ENCODE data around the gene TTBK2.

DNA sequence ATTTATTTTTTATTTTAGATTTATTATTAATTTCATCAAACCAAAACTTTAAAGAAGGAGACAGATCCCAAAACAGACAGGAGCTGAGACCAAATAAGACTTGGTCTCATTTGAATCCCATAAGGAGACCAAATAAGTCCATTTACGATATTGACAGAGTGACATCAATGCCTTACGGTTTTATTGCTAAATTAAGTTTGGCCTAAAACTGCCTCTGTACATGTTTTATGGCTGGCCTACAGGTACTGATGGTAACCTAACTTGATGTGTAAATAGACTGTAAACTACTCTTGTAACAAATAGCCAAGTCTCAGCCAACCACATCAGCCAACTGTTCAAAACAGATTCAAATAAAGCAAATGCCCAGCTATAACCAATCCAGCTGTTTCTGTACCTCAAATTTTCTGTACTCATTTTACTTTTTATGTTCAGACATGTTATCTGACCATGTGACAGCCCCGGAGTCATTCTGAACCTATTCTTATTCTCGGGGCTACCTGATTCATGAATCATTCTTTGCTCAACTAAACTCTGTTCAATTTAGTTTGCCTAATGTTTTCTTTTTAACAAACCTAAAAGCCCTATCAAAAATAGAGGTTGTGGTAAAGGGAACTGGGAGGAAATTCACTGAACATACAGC lies 94.2 kb downstream of the TTBK2 start:
- no peak for TF ChIP-seq POLR2AphosphoS5 (IDR thresholded peaks at IDR 0.05; ENCODE audit: low read depth)
- TF ChIP-seq, protein P1, sequence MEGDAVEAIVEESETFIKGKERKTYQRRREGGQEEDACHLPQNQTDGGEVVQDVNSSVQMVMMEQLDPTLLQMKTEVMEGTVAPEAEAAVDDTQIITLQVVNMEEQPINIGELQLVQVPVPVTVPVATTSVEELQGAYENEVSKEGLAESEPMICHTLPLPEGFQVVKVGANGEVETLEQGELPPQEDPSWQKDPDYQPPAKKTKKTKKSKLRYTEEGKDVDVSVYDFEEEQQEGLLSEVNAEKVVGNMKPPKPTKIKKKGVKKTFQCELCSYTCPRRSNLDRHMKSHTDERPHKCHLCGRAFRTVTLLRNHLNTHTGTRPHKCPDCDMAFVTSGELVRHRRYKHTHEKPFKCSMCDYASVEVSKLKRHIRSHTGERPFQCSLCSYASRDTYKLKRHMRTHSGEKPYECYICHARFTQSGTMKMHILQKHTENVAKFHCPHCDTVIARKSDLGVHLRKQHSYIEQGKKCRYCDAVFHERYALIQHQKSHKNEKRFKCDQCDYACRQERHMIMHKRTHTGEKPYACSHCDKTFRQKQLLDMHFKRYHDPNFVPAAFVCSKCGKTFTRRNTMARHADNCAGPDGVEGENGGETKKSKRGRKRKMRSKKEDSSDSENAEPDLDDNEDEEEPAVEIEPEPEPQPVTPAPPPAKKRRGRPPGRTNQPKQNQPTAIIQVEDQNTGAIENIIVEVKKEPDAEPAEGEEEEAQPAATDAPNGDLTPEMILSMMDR (IDR thresholded peaks at IDR 0.05; ENCODE audit: insufficient read depth, low read length) = no peak
